T-helper 9 cell (primary cell): ENCODE results near the gene HBQ1.
"Not testable (repeated sequence)": the region's sequence is repeated elsewhere in the genome, so short reads cannot be mapped to it uniquely, and the experiment has no call there.

Experiments used
- DNase-seq: peaks from one replicate; pipeline ENCODE4 v3.0.0-alpha.2; 2020

Gene HBQ1

DNA sequence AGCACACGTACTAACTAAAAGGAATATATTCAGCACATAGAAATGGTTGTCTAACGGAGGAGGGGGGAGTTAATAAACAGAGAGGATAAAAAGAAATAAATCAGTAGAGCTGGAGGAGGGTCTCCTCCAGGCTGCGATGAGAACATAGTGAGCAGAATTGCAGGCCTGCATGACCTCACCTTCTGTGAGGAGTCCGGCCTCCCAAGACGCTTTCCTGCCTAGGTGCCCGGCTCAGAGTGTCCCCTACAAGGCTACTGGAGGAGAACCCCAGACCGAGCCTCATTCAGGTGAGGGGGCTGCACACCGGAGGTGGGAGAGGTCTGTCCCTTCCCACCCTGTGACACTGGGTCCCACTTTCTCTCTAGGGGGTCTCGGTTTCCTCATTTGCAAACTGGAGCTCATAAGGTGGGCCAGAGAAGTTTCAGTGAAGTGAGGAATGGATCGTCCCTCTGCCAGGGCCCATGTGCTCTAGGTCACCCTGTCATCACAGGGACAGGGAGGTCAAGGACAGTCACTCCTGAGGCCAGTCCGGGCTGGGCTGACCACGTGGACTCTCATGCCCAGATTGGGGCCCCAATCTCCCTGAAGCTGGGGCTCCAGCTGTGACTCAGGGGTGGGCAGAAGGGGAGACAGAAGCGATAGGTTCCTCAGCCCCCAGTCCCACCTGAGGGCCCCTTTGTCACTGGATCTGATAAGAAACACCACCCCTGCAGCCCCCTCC, 17.8 kb upstream of the HBQ1 start:
- no peak for DNase-seq

DNA sequence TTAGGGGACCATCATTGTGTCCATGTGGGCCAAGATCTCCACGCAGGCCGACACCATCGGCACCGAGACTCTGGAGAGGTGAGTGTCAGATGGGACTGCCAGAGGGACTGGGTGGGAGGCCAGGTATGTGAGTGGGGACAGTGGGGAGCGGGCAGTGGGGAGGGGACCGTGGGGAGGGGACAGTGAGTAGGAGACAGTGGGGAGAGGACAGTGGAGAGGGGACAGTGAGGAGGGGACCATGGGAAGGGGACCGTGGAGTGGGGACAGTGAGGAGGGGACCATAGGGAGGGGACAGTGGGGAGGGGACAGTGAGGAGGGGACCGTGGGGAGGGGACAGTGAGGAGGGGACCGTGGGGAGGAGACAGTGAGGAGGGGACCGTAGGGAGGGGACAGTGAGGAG, 17.1 kb upstream of the HBQ1 start:
- not testable (repeated sequence) for DNase-seq

DNA sequence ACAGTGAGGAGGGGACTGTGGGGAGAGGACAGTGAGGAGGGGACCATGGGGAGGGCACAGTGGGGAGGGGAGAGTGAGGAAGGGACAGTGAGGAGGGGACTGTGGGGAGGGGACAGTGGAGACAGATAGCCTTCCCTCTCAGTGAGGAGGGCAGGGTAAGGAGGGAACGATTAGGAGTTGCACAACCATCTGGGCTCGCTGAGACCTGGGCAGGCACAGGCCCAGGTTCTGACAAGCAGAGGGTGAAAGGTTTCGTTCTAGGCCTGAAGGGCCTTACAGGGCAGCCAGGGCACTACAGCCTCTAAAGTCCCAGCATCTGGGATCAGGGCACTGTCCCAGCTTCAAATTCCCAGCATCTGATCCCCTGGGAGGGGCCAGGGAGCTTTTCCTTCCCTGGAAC, 16.6 kb upstream of the HBQ1 start:
- not testable (repeated sequence) for DNase-seq

DNA sequence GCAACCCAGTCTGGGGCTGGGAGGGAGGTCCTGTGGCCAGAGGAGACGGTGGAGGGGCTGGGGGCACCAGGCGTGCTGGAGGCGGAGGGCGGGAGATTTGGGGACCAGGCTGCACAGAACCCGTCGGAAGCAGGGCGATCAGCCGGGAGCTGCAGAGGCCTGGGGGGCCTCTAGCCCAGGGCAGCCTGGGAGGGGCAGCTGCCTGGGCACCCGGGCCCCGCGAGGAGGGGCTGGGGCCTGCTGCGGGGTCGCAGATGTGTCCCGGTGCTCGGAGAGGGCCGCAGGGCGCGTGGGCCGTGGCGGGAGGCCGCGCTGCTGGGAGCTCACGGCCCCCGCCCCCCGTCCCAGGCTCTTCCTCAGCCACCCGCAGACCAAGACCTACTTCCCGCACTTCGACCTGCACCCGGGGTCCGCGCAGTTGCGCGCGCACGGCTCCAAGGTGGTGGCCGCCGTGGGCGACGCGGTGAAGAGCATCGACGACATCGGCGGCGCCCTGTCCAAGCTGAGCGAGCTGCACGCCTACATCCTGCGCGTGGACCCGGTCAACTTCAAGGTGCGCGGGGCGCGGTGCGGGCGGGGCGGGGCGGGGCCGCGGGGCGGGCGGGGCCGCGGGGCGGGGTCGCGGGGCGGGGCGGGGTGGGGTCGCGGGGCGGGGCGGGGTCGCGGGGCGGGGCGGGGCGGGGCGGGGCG, 16.0 kb upstream of the HBQ1 start:
- DNase-seq, result not testable (repeated sequence)

DNA sequence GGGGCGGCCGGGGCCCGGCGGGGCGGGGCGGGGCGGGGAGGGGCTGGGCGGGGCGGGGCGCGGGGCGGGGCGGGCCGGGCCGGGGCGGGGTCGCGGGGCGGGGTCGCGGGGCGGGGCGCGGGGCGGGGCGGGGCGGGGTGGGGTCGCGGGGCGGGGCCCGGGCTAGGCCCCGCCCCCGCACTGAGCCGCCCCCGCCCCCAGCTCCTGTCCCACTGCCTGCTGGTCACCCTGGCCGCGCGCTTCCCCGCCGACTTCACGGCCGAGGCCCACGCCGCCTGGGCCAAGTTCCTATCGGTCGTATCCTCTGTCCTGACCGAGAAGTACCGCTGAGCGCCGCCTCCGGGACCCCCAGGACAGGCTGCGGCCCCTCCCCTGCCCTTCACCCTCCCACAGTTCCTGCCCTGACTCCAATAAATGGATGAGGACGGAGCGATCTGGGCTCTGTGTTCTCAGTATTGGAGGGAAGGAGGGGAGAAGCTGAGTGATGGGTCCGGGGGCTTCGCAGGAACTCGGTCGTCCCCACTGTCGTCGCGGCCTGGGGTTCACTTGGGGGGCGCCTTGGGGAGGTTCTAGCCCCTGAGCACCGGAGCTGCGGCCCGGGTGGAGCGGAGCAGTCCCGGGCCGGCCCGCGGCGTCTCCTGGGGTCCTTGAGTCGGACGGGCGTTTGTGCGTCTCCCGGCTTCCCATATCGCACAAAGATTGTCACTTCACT, 15.3 kb upstream of the HBQ1 start:
- no peak for DNase-seq

DNA sequence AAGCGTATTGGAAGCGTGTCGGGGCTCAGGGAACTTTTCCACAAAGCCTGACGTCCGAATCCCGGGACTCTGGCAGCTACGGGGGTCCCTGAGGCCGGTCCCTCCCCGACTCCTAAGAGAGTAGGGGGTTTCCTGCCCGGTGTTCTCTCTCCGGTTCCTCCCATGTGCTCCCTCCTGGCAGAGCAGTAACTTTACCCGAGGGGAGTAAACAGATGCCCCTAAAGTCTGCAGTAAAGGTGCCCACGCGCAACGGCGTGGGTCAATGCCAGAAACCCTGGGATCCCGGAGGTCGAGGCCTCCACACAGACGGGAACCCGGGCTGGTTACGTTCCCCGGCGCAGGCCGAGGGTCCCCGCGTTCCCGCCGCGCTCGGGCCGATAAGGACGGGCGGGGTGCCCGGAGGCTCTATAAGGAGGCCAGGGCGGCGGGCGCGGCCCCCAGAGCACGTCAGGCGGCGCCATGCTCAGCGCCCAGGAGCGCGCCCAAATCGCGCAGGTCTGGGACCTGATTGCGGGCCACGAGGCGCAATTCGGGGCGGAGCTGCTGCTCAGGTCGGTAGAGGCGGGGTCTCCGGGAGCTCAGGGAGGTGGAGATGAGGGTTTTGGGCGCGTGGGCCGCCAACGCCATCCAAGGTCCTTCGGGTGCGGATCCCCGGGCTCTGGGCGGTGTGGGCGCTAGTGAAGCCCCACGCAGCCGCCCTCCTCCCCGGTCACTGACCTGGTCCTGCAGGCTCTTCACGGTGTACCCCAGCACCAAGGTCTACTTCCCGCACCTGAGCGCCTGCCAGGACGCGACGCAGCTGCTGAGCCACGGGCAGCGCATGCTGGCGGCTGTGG, 14.5 kb upstream of the HBQ1 start, which contains the start of gene HBM:
TSS of gene HBM (plus strand) at position 440 of the 836 bp plus-strand sequence. CDS start at position 460, 20 bp downstream.
- no peak for DNase-seq

DNA sequence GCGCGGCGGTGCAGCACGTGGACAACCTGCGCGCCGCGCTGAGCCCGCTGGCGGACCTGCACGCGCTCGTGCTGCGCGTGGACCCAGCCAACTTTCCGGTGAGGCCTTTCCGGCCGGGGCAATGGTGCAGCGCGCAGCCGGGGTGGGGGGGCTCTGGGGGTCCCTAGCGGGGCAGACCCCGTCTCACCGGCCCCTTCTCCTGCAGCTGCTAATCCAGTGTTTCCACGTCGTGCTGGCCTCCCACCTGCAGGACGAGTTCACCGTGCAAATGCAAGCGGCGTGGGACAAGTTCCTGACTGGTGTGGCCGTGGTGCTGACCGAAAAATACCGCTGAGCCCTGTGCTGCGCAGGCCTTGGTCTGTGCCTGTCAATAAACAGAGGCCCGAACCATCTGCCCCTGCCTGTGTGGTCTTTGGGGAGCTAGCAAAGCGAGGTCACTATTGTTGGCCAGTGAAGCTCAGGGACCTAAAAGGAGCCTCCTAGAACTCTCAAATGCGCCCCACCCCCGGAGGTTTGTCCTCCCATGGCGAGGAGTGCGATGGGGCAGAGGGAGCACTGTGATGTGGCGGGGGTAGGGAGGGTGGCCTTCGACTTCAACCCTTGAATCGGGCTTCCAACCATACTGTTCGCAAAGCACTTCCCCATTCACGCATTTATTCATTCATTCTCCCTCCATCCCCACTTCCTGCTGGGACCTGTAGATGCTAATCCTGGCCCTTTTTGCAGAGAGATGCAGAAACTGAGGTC, 13.7 kb upstream of the HBQ1 start:
- DNase-seq, result no peak

DNA sequence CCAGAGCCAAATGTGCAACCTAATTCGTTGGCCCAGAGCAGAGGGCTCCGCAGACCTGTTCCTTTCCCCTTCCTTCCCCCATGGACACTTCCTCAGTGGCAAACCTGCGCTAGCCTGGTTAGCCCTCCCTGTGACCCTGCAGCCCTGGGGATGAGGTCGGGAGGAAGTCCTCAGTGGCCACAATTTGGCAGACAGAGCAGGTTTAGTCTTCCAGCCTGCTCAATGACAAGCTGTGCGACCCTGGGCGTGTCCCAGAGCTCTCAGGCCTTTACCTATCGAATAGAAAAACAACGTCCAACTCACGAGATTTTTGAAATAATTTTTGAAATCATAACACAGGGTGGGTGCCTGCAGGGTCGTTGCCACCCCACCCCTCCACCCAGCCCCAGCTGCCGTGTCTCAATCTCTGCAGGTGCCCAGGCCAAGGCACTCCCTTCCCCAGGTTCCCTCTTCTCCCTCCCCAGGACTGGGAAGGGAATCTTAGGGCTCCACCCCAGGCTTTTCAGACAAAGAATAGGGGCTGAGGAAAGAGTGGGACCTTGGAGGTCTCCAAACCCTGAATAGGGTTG, 13.1 kb upstream of the HBQ1 start:
- DNase-seq, result no peak

DNA sequence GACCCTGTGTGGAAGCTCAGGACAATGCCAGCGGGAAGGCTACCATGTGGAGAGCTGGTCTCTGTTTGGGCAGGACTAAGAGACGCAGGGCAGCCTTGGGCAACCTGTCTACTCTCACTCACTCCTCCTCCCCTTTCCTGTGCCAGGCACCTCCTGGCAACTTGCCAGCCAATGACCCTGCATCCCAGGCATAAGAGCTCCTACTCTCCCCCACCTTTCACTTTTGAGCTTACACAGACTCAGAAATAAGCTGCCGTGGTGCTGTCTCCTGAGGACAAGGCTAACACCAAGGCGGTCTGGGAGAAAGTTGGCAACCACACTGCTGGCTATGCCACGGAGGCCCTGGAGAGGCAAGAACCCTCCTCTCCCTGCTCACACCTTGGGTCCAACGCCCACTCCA, 11.8 kb upstream of the HBQ1 start:
- DNase-seq, result no peak

DNA sequence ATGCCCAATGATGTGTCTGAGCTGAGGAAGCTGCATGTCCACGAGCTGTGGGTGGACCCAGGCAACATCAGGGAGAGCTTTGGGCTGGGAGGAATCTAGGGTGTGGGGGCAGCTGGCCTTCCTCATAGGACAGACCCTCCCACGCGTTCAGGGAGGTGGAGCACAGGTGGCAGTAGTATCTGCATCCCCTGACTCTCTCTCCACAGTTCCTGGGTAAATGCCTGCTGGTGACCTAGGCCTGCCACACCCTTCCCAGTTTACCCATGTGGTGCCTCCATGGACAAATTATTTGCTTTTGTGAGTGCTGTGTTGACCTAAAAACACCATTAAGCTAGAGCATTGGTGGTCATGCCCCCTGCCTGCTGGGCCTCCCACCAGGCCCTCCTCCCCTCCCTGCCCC, 11.2 kb upstream of the HBQ1 start:
- no peak for DNase-seq

DNA sequence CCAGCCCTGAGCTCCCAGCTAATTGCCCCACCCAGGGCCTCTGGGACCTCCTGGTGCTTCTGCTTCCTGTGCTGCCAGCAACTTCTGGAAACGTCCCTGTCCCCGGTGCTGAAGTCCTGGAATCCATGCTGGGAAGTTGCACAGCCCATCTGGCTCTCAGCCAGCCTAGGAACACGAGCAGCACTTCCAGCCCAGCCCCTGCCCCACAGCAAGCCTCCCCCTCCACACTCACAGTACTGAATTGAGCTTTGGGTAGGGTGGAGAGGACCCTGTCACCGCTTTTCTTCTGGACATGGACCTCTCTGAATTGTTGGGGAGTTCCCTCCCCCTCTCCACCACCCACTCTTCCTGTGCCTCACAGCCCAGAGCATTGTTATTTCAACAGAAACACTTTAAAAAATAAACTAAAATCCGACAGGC, 10.2 kb upstream of the HBQ1 start:
- not testable (repeated sequence) for DNase-seq

DNA sequence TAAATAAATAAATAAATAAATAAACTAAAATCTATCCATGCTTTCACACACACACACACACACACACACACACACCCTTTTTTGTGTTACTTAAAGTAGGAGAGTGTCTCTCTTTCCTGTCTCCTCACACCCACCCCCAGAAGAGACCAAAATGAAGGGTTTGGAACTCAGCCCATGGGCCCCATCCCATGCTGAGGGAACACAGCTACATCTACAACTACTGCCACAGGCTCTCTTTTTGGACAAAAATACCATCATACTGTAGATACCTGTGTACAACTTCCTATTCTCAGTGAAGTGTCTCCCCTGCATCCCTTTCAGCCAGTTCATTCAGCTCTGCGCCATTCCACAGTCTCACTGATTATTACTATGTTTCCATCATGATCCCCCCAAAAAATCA, 9.5 kb upstream of the HBQ1 start:
- no peak for DNase-seq

DNA sequence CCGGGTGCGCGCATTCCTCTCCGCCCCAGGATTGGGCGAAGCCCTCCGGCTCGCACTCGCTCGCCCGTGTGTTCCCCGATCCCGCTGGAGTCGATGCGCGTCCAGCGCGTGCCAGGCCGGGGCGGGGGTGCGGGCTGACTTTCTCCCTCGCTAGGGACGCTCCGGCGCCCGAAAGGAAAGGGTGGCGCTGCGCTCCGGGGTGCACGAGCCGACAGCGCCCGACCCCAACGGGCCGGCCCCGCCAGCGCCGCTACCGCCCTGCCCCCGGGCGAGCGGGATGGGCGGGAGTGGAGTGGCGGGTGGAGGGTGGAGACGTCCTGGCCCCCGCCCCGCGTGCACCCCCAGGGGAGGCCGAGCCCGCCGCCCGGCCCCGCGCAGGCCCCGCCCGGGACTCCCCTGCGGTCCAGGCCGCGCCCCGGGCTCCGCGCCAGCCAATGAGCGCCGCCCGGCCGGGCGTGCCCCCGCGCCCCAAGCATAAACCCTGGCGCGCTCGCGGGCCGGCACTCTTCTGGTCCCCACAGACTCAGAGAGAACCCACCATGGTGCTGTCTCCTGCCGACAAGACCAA, 7.8 kb upstream of the HBQ1 start, which contains the start of gene HBA2:
TSS of gene HBA2 (plus strand) at position 503 of the 568 bp plus-strand sequence. CDS start at position 540, 37 bp downstream.
- not testable (repeated sequence) for DNase-seq

DNA sequence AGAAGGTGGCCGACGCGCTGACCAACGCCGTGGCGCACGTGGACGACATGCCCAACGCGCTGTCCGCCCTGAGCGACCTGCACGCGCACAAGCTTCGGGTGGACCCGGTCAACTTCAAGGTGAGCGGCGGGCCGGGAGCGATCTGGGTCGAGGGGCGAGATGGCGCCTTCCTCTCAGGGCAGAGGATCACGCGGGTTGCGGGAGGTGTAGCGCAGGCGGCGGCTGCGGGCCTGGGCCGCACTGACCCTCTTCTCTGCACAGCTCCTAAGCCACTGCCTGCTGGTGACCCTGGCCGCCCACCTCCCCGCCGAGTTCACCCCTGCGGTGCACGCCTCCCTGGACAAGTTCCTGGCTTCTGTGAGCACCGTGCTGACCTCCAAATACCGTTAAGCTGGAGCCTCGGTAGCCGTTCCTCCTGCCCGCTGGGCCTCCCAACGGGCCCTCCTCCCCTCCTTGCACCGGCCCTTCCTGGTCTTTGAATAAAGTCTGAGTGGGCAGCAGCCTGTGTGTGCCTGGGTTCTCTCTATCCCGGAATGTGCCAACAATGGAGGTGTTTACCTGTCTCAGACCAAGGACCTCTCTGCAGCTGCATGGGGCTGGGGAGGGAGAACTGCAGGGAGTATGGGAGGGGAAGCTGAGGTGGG, 6.9 kb upstream of the HBQ1 start:
- DNase-seq, result not testable (repeated sequence)

DNA sequence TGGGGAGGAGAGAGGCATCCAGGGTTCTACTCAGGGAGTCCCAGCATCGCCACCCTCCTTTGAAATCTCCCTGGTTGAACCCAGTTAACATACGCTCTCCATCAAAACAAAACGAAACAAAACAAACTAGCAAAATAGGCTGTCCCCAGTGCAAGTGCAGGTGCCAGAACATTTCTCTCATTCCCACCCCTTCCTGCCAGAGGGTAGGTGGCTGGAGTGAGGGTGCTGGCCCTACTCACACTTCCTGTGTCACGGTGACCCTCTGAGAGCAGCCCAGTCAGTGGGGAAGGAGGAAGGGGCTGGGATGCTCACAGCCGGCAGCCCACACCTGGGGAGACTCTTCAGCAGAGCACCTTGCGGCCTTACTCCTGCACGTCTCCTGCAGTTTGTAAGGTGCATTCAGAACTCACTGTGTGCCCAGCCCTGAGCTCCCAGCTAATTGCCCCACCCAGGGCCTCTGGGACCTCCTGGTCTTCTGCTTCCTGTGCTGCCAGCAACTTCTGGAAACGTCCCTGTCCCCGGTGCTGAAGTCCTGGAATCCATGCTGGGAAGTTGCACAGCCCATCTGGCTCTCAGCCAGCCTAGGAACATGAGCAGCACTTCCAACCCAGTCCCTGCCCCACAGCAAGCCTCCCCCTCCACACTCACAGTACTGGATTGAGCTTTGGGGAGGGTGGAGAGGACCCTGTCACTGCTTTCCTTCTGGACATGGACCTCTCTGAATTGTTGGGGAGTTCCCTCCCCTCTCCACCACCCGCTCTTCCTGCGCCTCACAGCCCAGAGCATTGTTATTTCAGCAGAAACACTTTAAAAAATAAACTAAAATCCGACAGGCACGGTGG, 6.1 kb upstream of the HBQ1 start:
- not testable (repeated sequence) for DNase-seq

DNA sequence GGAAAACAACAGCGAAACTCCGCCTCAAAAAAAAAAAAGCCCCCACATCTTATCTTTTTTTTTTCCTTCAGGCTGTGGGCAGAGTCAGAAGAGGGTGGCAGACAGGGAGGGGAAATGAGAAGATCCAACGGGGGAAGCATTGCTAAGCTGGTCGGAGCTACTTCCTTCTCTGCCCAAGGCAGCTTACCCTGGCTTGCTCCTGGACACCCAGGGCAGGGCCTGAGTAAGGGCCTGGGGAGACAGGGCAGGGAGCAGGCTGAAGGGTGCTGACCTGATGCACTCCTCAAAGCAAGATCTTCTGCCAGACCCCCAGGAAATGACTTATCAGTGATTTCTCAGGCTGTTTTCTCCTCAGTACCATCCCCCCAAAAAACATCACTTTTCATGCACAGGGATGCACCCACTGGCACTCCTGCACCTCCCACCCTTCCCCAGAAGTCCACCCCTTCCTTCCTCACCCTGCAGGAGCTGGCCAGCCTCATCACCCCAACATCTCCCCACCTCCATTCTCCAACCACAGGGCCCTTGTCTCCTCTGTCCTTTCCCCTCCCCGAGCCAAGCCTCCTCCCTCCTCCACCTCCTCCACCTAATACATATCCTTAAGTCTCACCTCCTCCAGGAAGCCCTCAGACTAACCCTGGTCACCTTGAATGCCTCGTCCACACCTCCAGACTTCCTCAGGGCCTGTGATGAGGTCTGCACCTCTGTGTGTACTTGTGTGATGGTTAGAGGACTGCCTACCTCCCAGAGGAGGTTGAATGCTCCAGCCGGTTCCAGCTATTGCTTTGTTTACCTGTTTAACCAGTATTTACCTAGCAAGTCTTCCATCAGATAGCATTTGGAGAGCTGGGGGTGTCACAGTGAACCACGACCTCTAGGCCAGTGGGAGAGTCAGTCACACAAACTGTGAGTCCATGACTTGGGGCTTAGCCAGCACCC, 5.0 kb upstream of the HBQ1 start:
- no peak for DNase-seq

DNA sequence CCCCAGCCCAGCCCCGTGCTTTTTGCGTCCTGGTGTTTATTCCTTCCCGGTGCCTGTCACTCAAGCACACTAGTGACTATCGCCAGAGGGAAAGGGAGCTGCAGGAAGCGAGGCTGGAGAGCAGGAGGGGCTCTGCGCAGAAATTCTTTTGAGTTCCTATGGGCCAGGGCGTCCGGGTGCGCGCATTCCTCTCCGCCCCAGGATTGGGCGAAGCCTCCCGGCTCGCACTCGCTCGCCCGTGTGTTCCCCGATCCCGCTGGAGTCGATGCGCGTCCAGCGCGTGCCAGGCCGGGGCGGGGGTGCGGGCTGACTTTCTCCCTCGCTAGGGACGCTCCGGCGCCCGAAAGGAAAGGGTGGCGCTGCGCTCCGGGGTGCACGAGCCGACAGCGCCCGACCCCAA, 4.3 kb upstream of the HBQ1 start:
- DNase-seq, result not testable (repeated sequence)
